ENCODE results near the gene CLDN9.

CLDN9 gene

GRCh38 chr16:2976201-2976600 lies 36.5 kb upstream of the CLDN9 start:
- peaks cover 18% of the 10 kb centered on the region for H3K36me3 ChIP-seq
- H3K9me3 ChIP-seq = no peaks in the 10 kb centered on the region
- H3K4me1 ChIP-seq (ENCODE audit: control insufficient read depth in 1 of 2, insufficient read depth in 1 of 2, low read depth in 1 of 2, low read length in 1 of 2) = peaks cover 17 to 19% of the 10 kb centered on the region in 2 experiments
- H3K4me3 ChIP-seq (ENCODE audit: low read depth in 1 of 2, low read length in 1 of 2) = no peak overlapping the region
- no peak overlapping the region for H3K27ac ChIP-seq
- no peak for TF ChIP-seq CTCF (IDR thresholded peaks at IDR 0.05)
- H3K27me3 ChIP-seq = no peaks in the 10 kb centered on the region

GRCh38 chr16:2976673-2977072 lies 36.0 kb upstream of the CLDN9 start:
- no peak for TF ChIP-seq CTCF (IDR thresholded peaks at IDR 0.05)
- peaks cover 18% of the 10 kb centered on the region for H3K36me3 ChIP-seq
- H3K27ac ChIP-seq = no peak overlapping the region

GRCh38 chr16:2977440-2977839 lies 35.3 kb upstream of the CLDN9 start:
- Histone ChIP-seq H3K27ac (no peak overlapping the region), H3K36me3 (peaks cover 18% of the 10 kb centered on the region), H3K4me1 (ENCODE audit: control insufficient read depth in 1 of 2, insufficient read depth in 1 of 2, low read depth in 1 of 2, low read length in 1 of 2) (peaks cover 17 to 19% of the 10 kb centered on the region in 2 experiments), H3K27me3 (no peaks in the 10 kb centered on the region), H3K4me3 (ENCODE audit: low read depth in 1 of 2, low read length in 1 of 2) (no peak overlapping the region), H3K9me3 (no peaks in the 10 kb centered on the region)
- TF ChIP-seq CTCF (IDR thresholded peaks at IDR 0.05) = no peak

More at GRCh38 chr16:2976673-2977072, 36.0 kb upstream of the CLDN9 start:
- Histone ChIP-seq H3K4me3 (ENCODE audit: low read depth in 1 of 2, low read length in 1 of 2) (no peak overlapping the region), H3K9me3 (no peaks in the 10 kb centered on the region), H3K4me1 (ENCODE audit: control insufficient read depth in 1 of 2, insufficient read depth in 1 of 2, low read depth in 1 of 2, low read length in 1 of 2) (peaks cover 17 to 19% of the 10 kb centered on the region in 2 experiments), H3K27me3 (no peaks in the 10 kb centered on the region)

GRCh38 chr16:2979669-2980226 lies 33.0 kb upstream of the CLDN9 start:
- no peak overlapping the region for H3K27ac ChIP-seq
- H3K4me3 ChIP-seq (ENCODE audit: low read depth in 1 of 2, low read length in 1 of 2) = peak overlapping the region; percentile 90 to 95
- H3K4me1 ChIP-seq (ENCODE audit: control insufficient read depth in 1 of 2, insufficient read depth in 1 of 2, low read depth in 1 of 2, low read length in 1 of 2) = peaks cover 26 to 27% of the 10 kb centered on the region in 2 experiments
- no peaks in the 10 kb centered on the region for H3K9me3 ChIP-seq
- H3K27me3 ChIP-seq = no peaks in the 10 kb centered on the region
- H3K36me3 ChIP-seq = peaks cover 10% of the 10 kb centered on the region
- TF ChIP-seq CTCF (IDR thresholded peaks at IDR 0.05) = no peak

- no peaks in the 10 kb centered on the region for H3K9me3 ChIP-seq
- H3K36me3 ChIP-seq = peaks cover 3% of the 10 kb centered on the region
- no peaks in the 10 kb centered on the region for H3K27me3 ChIP-seq
- H3K4me3 ChIP-seq (ENCODE audit: low read depth in 1 of 2, low read length in 1 of 2) = peak within 1 kb of the TSS; percentile 90 to 95
- H3K4me1 ChIP-seq (ENCODE audit: control insufficient read depth in 1 of 2, insufficient read depth in 1 of 2, low read depth in 1 of 2, low read length in 1 of 2) = peaks cover 26 to 27% of the 10 kb centered on the region in 2 experiments
- peak; percentile 13 for TF ChIP-seq CTCF (IDR thresholded peaks at IDR 0.05)
- H3K27ac ChIP-seq = peak within 1 kb of the TSS; percentile 51
Measured at GRCh38 chr16:2980227-2981176, 32.2 kb upstream of the CLDN9 start, which contains the start of gene PKMYT1. Gene PKMYT1 (minus strand): TSS chr16:2980446. CDS start chr16:2979657, 789 bp downstream.

Measured in neutrophil (primary cell).